ENCODE results near the gene HCAR3.

The HCAR3 gene

GRCh38 chr12:122669397-122670070, 47.1 kb downstream of the HCAR3 start:
- H3K4me3 ChIP-seq (ENCODE audit: low read depth, low read length), result no peak overlapping the region
- DNase-seq (ENCODE audit: low read depth), result no peak
- TF ChIP-seq CTCF (IDR thresholded peaks at IDR 0.05; ENCODE audit: control insufficient read depth, extremely low read depth, insufficient read depth), result no peak

GRCh38 chr12:122668268-122668667, 48.3 kb downstream of the HCAR3 start:
- TF ChIP-seq CTCF (IDR thresholded peaks at IDR 0.05; ENCODE audit: control insufficient read depth, extremely low read depth, insufficient read depth), result no peak
- H3K4me3 ChIP-seq (ENCODE audit: low read depth, low read length), result no peak overlapping the region
- no peak for DNase-seq (ENCODE audit: low read depth)

- no peak overlapping the region for H3K4me3 ChIP-seq (ENCODE audit: low read depth, low read length)
- no peak for DNase-seq (ENCODE audit: low read depth)
- no peak for TF ChIP-seq CTCF (IDR thresholded peaks at IDR 0.05; ENCODE audit: control insufficient read depth, extremely low read depth, insufficient read depth)
Observed at GRCh38 chr12:122665759-122666158, 50.9 kb downstream of the HCAR3 start.

GRCh38 chr12:122665349-122665748, 51.3 kb downstream of the HCAR3 start:
- no peak for TF ChIP-seq CTCF (IDR thresholded peaks at IDR 0.05; ENCODE audit: control insufficient read depth, extremely low read depth, insufficient read depth)
- H3K4me3 ChIP-seq (ENCODE audit: low read depth, low read length), result no peak overlapping the region
- DNase-seq (ENCODE audit: low read depth), result no peak

All from LNCaP clone FGC (cell line).